ENCODE results near the gene PLEKHH2.

Gene PLEKHH2

DNA sequence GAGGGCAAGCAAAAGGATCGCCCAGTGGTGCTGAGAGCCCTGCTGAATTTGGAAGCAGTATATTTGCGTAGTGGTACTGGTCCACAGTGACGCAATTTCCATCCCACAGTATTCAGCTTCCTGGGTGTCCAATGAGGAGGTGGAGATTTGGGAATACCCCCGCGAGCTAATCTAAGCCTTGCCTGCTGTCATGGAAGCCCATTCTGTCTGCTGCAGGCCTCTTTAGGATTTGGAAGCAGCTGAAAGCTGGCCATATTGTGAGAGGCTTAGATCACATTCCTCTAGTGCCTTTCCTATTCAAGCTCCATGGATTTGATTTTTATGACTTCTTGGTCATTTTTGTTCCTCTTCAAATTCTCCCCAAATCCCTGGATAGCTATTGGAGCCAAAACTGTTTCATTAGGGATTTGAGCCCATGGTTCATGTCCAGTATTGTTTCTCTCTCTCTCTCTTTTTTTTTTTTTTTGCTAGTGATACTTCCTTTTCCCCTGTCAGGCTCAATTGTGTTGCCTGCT is 114.5 kb downstream of the PLEKHH2 start:
- no peak overlapping the region for H4K91ac ChIP-seq (ENCODE audit: low read depth, low read length)
- H3K36me3 ChIP-seq (ENCODE audit: control insufficient read depth in 1 of 2, insufficient read depth in 2 of 2, low read length in 2 of 2) = no peaks in the 10 kb centered on the region
- H3K23ac ChIP-seq (ENCODE audit: low read length) = no peak overlapping the region

DNA sequence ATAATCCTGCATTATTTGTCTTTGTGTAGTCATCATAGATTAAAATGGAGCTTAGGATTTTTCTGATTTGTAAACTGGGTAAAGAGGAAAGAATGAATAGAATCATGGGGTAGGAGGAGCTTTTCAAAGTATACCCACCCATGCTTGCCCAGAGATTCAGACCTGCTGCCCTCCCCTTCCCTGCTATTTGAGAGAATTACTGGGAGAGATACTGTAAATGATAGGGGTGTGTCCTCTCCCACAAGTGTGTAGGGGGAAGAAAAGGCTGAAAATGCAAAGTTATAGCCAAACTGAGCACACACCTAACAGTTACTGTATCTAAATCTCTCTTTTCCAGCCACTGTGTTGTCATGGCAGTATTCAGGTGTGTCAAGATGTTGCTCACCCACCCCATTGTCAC is 115.2 kb downstream of the PLEKHH2 start:
- Histone ChIP-seq H3K27me3 (ENCODE audit: insufficient read depth, low read length) (no peaks in the 10 kb centered on the region), H3K4me1 (ENCODE audit: control insufficient read depth in 1 of 2, insufficient read depth in 2 of 2, low read length in 2 of 2) (no peaks in the 10 kb centered on the region), H4K91ac (ENCODE audit: low read depth, low read length) (no peak overlapping the region), H3K14ac (ENCODE audit: low read length) (no peak overlapping the region), H4K12ac (ENCODE audit: low read depth, low read length) (no peak overlapping the region), H3K9ac (ENCODE audit: low read length) (no peak overlapping the region), H2BK5ac (ENCODE audit: low read depth, low read length, poor library complexity) (no peak overlapping the region), H3K18ac (ENCODE audit: low read length) (no peak overlapping the region), H3K27ac (ENCODE audit: low read depth, low read length) (no peak overlapping the region), H2BK120ac (ENCODE audit: insufficient read depth, low read length, poor library complexity) (no peak overlapping the region), H3K79me2 (ENCODE audit: control insufficient read depth, insufficient read depth, low read length, poor library complexity) (no peaks in the 10 kb centered on the region), H2AK5ac (ENCODE audit: low read length) (no peak overlapping the region), H3K9me3 (ENCODE audit: insufficient read depth, low read depth, low read length) (no peaks in the 10 kb centered on the region), H4K8ac (ENCODE audit: low read depth, low read length) (no peak overlapping the region), H3K4me3 (ENCODE audit: low read depth, low read length) (no peak overlapping the region), H3K36me3 (ENCODE audit: control insufficient read depth in 1 of 2, insufficient read depth in 2 of 2, low read length in 2 of 2) (no peaks in the 10 kb centered on the region), H2AFZ (ENCODE audit: insufficient read depth, low read length, poor library complexity) (no peak overlapping the region), H3K79me1 (ENCODE audit: low read length) (no peaks in the 10 kb centered on the region), H3K4me2 (ENCODE audit: low read length) (no peak overlapping the region), H3K23ac (ENCODE audit: low read length) (no peak overlapping the region), H3K4ac (ENCODE audit: low read depth, low read length) (no peak overlapping the region), H2BK12ac (ENCODE audit: low read length) (no peak overlapping the region)
- no peak for DNase-seq

More for the DNA sequence above, 114.5 kb downstream of the PLEKHH2 start:
- WGBS (ENCODE audit: extremely low coverage, insufficient coverage, insufficient read length) = no CpG with 5 or more reads among the region's 5 CpGs
- DNase-seq = no peak
- Histone ChIP-seq H3K27ac (ENCODE audit: low read depth, low read length) (no peak overlapping the region), H3K79me1 (ENCODE audit: low read length) (no peaks in the 10 kb centered on the region), H4K12ac (ENCODE audit: low read depth, low read length) (no peak overlapping the region), H3K4me1 (ENCODE audit: control insufficient read depth in 1 of 2, insufficient read depth in 2 of 2, low read length in 2 of 2) (no peaks in the 10 kb centered on the region), H3K9ac (ENCODE audit: low read length) (peak overlapping the region; percentile 46), H3K4me3 (ENCODE audit: low read depth, low read length) (no peak overlapping the region), H3K18ac (ENCODE audit: low read length) (no peak overlapping the region), H2AK5ac (ENCODE audit: low read length) (no peak overlapping the region), H4K8ac (ENCODE audit: low read depth, low read length) (no peak overlapping the region), H3K9me3 (ENCODE audit: insufficient read depth, low read depth, low read length) (no peaks in the 10 kb centered on the region), H3K27me3 (ENCODE audit: insufficient read depth, low read length) (no peaks in the 10 kb centered on the region), H2BK12ac (ENCODE audit: low read length) (no peak overlapping the region), H3K14ac (ENCODE audit: low read length) (no peak overlapping the region), H2AFZ (ENCODE audit: insufficient read depth, low read length, poor library complexity) (no peak overlapping the region), H2BK120ac (ENCODE audit: insufficient read depth, low read length, poor library complexity) (no peak overlapping the region), H3K4me2 (ENCODE audit: low read length) (no peak overlapping the region), H3K79me2 (ENCODE audit: control insufficient read depth, insufficient read depth, low read length, poor library complexity) (no peaks in the 10 kb centered on the region), H3K4ac (ENCODE audit: low read depth, low read length) (no peak overlapping the region), H2BK5ac (ENCODE audit: low read depth, low read length, poor library complexity) (no peak overlapping the region)

DNA sequence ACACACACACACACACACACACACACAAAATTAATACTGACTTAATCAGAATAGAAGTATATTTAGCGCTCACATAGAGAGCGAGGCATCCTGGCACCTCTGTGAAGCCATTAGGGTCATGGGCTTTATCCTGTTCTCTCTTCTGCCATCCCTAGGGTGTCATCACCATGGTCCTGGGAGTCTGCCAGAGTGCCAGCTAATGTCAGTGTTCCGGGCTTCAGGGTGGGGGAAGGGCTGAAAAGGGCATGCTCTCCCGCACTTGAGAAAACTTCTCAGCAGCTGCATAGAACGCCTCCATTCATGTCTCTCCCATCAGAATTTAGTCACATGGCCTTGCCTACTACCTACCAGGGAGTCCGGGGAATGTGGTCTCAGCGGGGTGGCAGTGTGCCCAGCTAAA is 117.1 kb downstream of the PLEKHH2 start:
- H4K12ac ChIP-seq (ENCODE audit: low read depth, low read length) = no peak overlapping the region
- WGBS (ENCODE audit: extremely low coverage, insufficient coverage, insufficient read length) = no CpG with 5 or more reads among the region's 7 CpGs
- H4K8ac ChIP-seq (ENCODE audit: low read depth, low read length) = no peak overlapping the region

DNA sequence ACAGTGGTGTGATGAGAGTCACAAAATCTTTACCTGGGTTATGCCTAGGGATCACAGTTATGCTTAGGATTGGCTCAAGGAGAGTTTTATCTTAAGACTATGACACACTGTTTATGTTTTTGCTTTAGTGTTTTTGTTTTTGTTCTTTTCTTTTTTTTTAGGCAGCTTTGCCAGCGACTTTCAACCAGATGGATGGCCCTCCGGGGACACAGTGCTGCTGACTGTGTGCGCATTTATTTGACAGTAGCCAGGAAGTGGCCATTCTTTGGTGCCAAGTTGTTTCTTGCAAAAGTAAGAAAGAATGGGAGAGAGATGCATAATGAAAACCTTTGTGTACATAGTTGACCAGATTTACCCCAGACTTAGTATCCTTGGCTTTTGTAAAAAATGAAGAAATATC is 121.7 kb downstream of the PLEKHH2 start:
- H3K9ac ChIP-seq (ENCODE audit: low read length) = no peak overlapping the region
- H3K4me2 ChIP-seq (ENCODE audit: low read length) = no peak overlapping the region
- H2AFZ ChIP-seq (ENCODE audit: insufficient read depth, low read length, poor library complexity) = no peak overlapping the region
- no peak overlapping the region for H3K27ac ChIP-seq (ENCODE audit: low read depth, low read length)
- H3K14ac ChIP-seq (ENCODE audit: low read length) = no peak overlapping the region
- H3K27me3 ChIP-seq (ENCODE audit: insufficient read depth, low read length) = no peaks in the 10 kb centered on the region
- no peak for DNase-seq
- no peaks in the 10 kb centered on the region for H3K79me2 ChIP-seq (ENCODE audit: control insufficient read depth, insufficient read depth, low read length, poor library complexity)
- no peak overlapping the region for H2BK12ac ChIP-seq (ENCODE audit: low read length)
- H2AK5ac ChIP-seq (ENCODE audit: low read length) = no peak overlapping the region
- H4K91ac ChIP-seq (ENCODE audit: low read depth, low read length) = no peak overlapping the region
- no peak overlapping the region for H3K23ac ChIP-seq (ENCODE audit: low read length)
- no CpG with 5 or more reads among the region's 3 CpGs for WGBS (ENCODE audit: extremely low coverage, insufficient coverage, insufficient read length)
- no peaks in the 10 kb centered on the region for H3K9me3 ChIP-seq (ENCODE audit: insufficient read depth, low read depth, low read length)
- no peak overlapping the region for H2BK120ac ChIP-seq (ENCODE audit: insufficient read depth, low read length, poor library complexity)
- H3K4ac ChIP-seq (ENCODE audit: low read depth, low read length) = no peak overlapping the region
- H3K79me1 ChIP-seq (ENCODE audit: low read length) = no peaks in the 10 kb centered on the region
- H4K12ac ChIP-seq (ENCODE audit: low read depth, low read length) = no peak overlapping the region
- no peak overlapping the region for H3K18ac ChIP-seq (ENCODE audit: low read length)
- no peak overlapping the region for H3K4me3 ChIP-seq (ENCODE audit: low read depth, low read length)
- H3K4me1 ChIP-seq (ENCODE audit: control insufficient read depth in 1 of 2, insufficient read depth in 2 of 2, low read length in 2 of 2) = no peaks in the 10 kb centered on the region
- H2BK5ac ChIP-seq (ENCODE audit: low read depth, low read length, poor library complexity) = no peak overlapping the region
- H4K8ac ChIP-seq (ENCODE audit: low read depth, low read length) = no peak overlapping the region
- H3K36me3 ChIP-seq (ENCODE audit: control insufficient read depth in 1 of 2, insufficient read depth in 2 of 2, low read length in 2 of 2) = no peaks in the 10 kb centered on the region

More for the DNA sequence above, 117.1 kb downstream of the PLEKHH2 start:
- no peaks in the 10 kb centered on the region for H3K79me1 ChIP-seq (ENCODE audit: low read length)
- no peaks in the 10 kb centered on the region for H3K79me2 ChIP-seq (ENCODE audit: control insufficient read depth, insufficient read depth, low read length, poor library complexity)
- H2AFZ ChIP-seq (ENCODE audit: insufficient read depth, low read length, poor library complexity) = no peak overlapping the region
- no peak overlapping the region for H3K23ac ChIP-seq (ENCODE audit: low read length)
- no peak overlapping the region for H3K4me2 ChIP-seq (ENCODE audit: low read length)
- H3K9ac ChIP-seq (ENCODE audit: low read length) = no peak overlapping the region
- H3K9me3 ChIP-seq (ENCODE audit: insufficient read depth, low read depth, low read length) = no peaks in the 10 kb centered on the region
- no peaks in the 10 kb centered on the region for H3K27me3 ChIP-seq (ENCODE audit: insufficient read depth, low read length)
- H2BK5ac ChIP-seq (ENCODE audit: low read depth, low read length, poor library complexity) = no peak overlapping the region
- H2BK12ac ChIP-seq (ENCODE audit: low read length) = no peak overlapping the region
- no peak overlapping the region for H3K18ac ChIP-seq (ENCODE audit: low read length)
- H3K36me3 ChIP-seq (ENCODE audit: control insufficient read depth in 1 of 2, insufficient read depth in 2 of 2, low read length in 2 of 2) = no peaks in the 10 kb centered on the region
- H3K4me3 ChIP-seq (ENCODE audit: low read depth, low read length) = no peak overlapping the region
- no peak overlapping the region for H4K91ac ChIP-seq (ENCODE audit: low read depth, low read length)
- no peak overlapping the region for H2BK120ac ChIP-seq (ENCODE audit: insufficient read depth, low read length, poor library complexity)
- H3K27ac ChIP-seq (ENCODE audit: low read depth, low read length) = no peak overlapping the region
- no peak overlapping the region for H3K4ac ChIP-seq (ENCODE audit: low read depth, low read length)
- H3K4me1 ChIP-seq (ENCODE audit: control insufficient read depth in 1 of 2, insufficient read depth in 2 of 2, low read length in 2 of 2) = no peaks in the 10 kb centered on the region
- no peak overlapping the region for H2AK5ac ChIP-seq (ENCODE audit: low read length)
- DNase-seq = no peak
- H3K14ac ChIP-seq (ENCODE audit: low read length) = no peak overlapping the region

Data from trophoblast cell (in vitro differentiated cells and primary cell).